ENCODE measurements around the gene OR5K4. TPM values are rescaled to one million over a fixed set of nuclear protein-coding genes. Genes with fewer than 3 reads are reported as not detected.
A peak's percentile ranks its signal among the peaks of the same experiment; 100 is the strongest.

The OR5K4 gene
- total and polyA plus RNA-seq, 8 donors, result not detected

- TF ChIP-seq CTCF (IDR thresholded peaks at IDR 0.05), result no peak
- no peaks in the 10 kb centered on the region for H3K36me3 ChIP-seq
- peak; percentile 53 for ATAC-seq
- peak in 1 of 4 donors; percentile 11 for DNase-seq
- no peak overlapping the region for H3K27ac ChIP-seq
- no peaks in the 10 kb centered on the region for H3K9me3 ChIP-seq
- no peaks in the 10 kb centered on the region for H3K4me1 ChIP-seq
- no peak overlapping the region for H3K4me3 ChIP-seq
- peaks cover 0 to 3% of the 10 kb centered on the region in 2 donors for H3K27me3 ChIP-seq
- intact Hi-C loops (cut with DNase I), result no loop called here
Observed at GRCh38 chr3:98333989-98334606, 19.6 kb upstream of the OR5K4 start.

- intact Hi-C loops (cut with DNase I), result no loop called here
Observed at GRCh38 chr3:98339031-98339430, 14.6 kb upstream of the OR5K4 start.

GRCh38 chr3:98341758-98342157 lies 11.9 kb upstream of the OR5K4 start:
- no peak for DNase-seq
- ATAC-seq, result no peak
- no peaks in the 10 kb centered on the region for H3K4me1 ChIP-seq
- no peaks in the 10 kb centered on the region for H3K9me3 ChIP-seq
- TF ChIP-seq CTCF (IDR thresholded peaks at IDR 0.05), result no peak
- no peak overlapping the region for H3K4me3 ChIP-seq
- intact Hi-C loops (cut with DNase I), result no loop called here
- no peaks in the 10 kb centered on the region for H3K27me3 ChIP-seq
- no peaks in the 10 kb centered on the region for H3K36me3 ChIP-seq
- H3K27ac ChIP-seq, result no peak overlapping the region

More at GRCh38 chr3:98339031-98339430, 14.6 kb upstream of the OR5K4 start:
- no peak overlapping the region for H3K4me3 ChIP-seq
- H3K36me3 ChIP-seq, result no peaks in the 10 kb centered on the region
- no peaks in the 10 kb centered on the region for H3K9me3 ChIP-seq
- no peaks in the 10 kb centered on the region for H3K27me3 ChIP-seq
- no peak overlapping the region for H3K27ac ChIP-seq
- no peak for DNase-seq
- ATAC-seq, result no peak
- no peak for TF ChIP-seq CTCF (IDR thresholded peaks at IDR 0.05)
- no peaks in the 10 kb centered on the region for H3K4me1 ChIP-seq

- intact Hi-C loops (cut with DNase I), result no loop called here
Observed at GRCh38 chr3:98343647-98344507, 9.8 kb upstream of the OR5K4 start.

More at GRCh38 chr3:98343647-98344507, 9.8 kb upstream of the OR5K4 start:
- Histone ChIP-seq H3K4me1 (no peaks in the 10 kb centered on the region), H3K4me3 (no peak overlapping the region), H3K36me3 (no peaks in the 10 kb centered on the region), H3K9me3 (no peaks in the 10 kb centered on the region), H3K27me3 (no peaks in the 10 kb centered on the region), H3K27ac (no peak overlapping the region)
- TF ChIP-seq CTCF (IDR thresholded peaks at IDR 0.05), result peak; percentile 44 to 55
- ATAC-seq (peak; percentile 79), DNase-seq (peak in 1 of 4 donors; percentile 41)

All from left lung (tissue), 10 donors.